ENCODE results near the gene CMTM2. TPM values are rescaled to one million over a fixed set of nuclear protein-coding genes. Genes with fewer than 3 reads are reported as not detected.

CMTM2 gene
- total RNA-seq, 2 experiments from 2014 or later, result not detected

DNA sequence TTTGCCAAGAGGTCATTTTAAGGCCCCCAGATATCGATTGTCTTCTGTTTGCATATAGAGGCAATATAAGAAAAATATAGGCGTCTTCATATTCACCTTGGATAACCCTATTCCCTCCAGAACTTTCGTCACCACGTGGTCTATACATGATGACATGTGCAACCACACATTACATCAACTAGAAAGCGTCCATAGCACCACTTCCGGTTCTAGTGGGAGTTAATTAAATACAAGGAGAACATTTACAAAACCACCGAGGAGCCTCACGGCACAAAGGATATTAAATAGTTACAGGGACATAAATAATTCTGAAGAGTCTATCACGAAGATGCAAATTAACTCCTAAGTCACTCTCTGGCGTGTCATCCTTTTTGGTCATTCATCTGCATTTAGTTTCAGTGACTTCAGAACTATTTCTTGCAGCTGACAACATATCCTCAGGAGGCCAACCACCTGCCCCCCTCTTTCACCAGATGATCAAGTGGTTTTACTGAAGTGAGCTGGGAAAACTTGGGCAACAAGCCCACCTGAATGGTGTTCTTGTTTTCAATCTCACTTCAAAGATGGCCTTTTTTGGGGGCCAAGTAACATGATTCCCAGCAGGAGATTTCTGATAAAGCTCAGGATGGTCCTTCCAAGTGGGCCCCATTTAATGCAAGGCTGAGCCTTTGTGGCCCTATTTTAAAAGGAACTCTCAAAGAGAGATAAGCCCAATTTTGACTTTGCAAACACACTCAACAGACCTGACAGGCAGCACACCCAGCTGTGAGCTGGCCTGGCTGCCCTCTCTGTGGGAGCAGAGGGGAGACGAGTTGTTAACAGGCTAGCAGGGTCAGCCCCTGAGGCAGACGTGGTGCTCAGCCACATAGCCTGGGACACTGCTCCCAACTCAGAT lies 40.5 kb downstream of the CMTM2 start:
- no peaks in the 10 kb centered on the region for H3K27me3 ChIP-seq (ENCODE audit: control insufficient read depth in 1 of 2, insufficient read depth in 2 of 2, low read length in 2 of 2)
- peaks cover 3% of the 10 kb centered on the region for H3K36me3 Mint-ChIP-seq (ENCODE audit: low read depth)
- H3K27ac Mint-ChIP-seq, result no peak overlapping the region
- no peaks in the 10 kb centered on the region for H3K9me3 ChIP-seq (ENCODE audit: control insufficient read depth in 1 of 2, insufficient read depth in 1 of 2, low read length in 2 of 2)
- POLR2A ChIA-PET, result no interaction called here
- H3K27ac ChIP-seq (ENCODE audit: low read depth in 1 of 2, low read length in 2 of 2), result no peak overlapping the region
- H3K4me3 Mint-ChIP-seq, result no peak overlapping the region
- CTCF ChIA-PET, result interaction anchor here (1.4 kb wide), 1 partner anchor 12 kb away, joined by 6 read pairs; no protein-coding TSS in a partner anchor
- TF ChIP-seq, protein P1, sequence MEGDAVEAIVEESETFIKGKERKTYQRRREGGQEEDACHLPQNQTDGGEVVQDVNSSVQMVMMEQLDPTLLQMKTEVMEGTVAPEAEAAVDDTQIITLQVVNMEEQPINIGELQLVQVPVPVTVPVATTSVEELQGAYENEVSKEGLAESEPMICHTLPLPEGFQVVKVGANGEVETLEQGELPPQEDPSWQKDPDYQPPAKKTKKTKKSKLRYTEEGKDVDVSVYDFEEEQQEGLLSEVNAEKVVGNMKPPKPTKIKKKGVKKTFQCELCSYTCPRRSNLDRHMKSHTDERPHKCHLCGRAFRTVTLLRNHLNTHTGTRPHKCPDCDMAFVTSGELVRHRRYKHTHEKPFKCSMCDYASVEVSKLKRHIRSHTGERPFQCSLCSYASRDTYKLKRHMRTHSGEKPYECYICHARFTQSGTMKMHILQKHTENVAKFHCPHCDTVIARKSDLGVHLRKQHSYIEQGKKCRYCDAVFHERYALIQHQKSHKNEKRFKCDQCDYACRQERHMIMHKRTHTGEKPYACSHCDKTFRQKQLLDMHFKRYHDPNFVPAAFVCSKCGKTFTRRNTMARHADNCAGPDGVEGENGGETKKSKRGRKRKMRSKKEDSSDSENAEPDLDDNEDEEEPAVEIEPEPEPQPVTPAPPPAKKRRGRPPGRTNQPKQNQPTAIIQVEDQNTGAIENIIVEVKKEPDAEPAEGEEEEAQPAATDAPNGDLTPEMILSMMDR (IDR thresholded peaks at IDR 0.05), result no peak
- H3K27me3 Mint-ChIP-seq, result no peaks in the 10 kb centered on the region
- H3K4me1 Mint-ChIP-seq (ENCODE audit: low read depth), result no peaks in the 10 kb centered on the region
- no peaks in the 10 kb centered on the region for H3K9me3 Mint-ChIP-seq
- H3K4me3 ChIP-seq (ENCODE audit: low read length), result no peak overlapping the region
- H3K36me3 ChIP-seq (ENCODE audit: insufficient read depth, low read length), result no peaks in the 10 kb centered on the region
- ATAC-seq (ENCODE audit: poor library complexity) (no peak), DNase-seq (no peak)
- H3K4me1 ChIP-seq (ENCODE audit: insufficient read depth, low read length), result no peaks in the 10 kb centered on the region
- intact Hi-C loops (cut with DNase I, micrococcal nuclease), result no loop called here

DNA sequence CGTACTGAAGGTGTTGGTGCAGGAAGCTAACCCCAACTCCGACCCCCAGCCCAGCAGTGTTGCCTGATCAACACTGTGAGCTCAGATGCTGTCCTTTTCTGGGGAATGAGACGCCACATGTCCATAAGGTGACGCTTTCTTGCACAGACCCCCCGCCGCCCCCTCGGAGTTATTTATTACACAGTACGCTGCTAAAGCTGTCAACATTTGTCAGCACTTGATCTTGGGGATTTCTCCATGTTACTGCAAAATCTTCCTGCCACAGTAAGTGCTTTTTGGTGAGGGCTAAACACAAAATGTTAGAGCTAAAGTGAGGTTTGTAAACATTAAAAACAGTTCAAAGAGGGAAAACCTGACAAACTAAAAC lies 41.1 kb downstream of the CMTM2 start:
- ATAC-seq (ENCODE audit: poor library complexity) (no peak), DNase-seq (no peak)
- peaks cover 3% of the 10 kb centered on the region for H3K36me3 Mint-ChIP-seq (ENCODE audit: low read depth)
- Histone ChIP-seq H3K4me3 (ENCODE audit: low read length) (no peak overlapping the region), H3K36me3 (ENCODE audit: insufficient read depth, low read length) (no peaks in the 10 kb centered on the region), H3K27ac (ENCODE audit: low read depth in 1 of 2, low read length in 2 of 2) (no peak overlapping the region), H3K27me3 (ENCODE audit: control insufficient read depth in 1 of 2, insufficient read depth in 2 of 2, low read length in 2 of 2) (no peaks in the 10 kb centered on the region), H3K9me3 (ENCODE audit: control insufficient read depth in 1 of 2, insufficient read depth in 1 of 2, low read length in 2 of 2) (no peaks in the 10 kb centered on the region), H3K4me1 (ENCODE audit: insufficient read depth, low read length) (no peaks in the 10 kb centered on the region)
- CTCF ChIA-PET, result interaction anchor here (1.4 kb wide), 1 partner anchor 12 kb away, joined by 6 read pairs; no protein-coding TSS in a partner anchor
- H3K4me3 Mint-ChIP-seq, result no peak overlapping the region
- TF ChIP-seq, protein P1 (IDR thresholded peaks at IDR 0.05), result no peak
- H3K4me1 Mint-ChIP-seq (ENCODE audit: low read depth), result no peaks in the 10 kb centered on the region
- no peak overlapping the region for H3K27ac Mint-ChIP-seq
- intact Hi-C loops (cut with DNase I, micrococcal nuclease), result no loop called here
- POLR2A ChIA-PET, result no interaction called here
- no peaks in the 10 kb centered on the region for H3K9me3 Mint-ChIP-seq
- H3K27me3 Mint-ChIP-seq, result no peaks in the 10 kb centered on the region

DNA sequence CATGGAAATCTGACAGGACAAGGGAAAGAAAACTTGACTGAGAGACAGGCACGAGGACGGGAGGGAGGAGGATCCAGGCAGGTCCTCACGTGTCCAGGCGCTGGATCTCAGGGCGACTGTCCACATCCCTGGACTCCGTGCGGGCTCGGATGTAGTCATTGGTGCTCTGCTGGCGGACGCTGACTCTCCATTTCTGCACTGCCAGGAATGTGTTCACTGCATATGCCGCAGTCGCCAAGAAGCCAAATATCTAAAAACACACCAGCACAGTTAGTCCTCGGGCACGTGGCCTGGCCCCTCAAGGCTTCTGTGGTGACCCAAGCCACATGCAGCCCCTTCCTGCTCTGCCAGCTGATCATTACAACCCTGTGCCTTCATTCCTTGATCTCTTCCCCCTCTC lies 42.7 kb downstream of the CMTM2 start:
- H3K4me3 Mint-ChIP-seq, result no peak overlapping the region
- H3K4me1 Mint-ChIP-seq (ENCODE audit: low read depth), result no peaks in the 10 kb centered on the region
- ATAC-seq (ENCODE audit: poor library complexity) (no peak), DNase-seq (no peak)
- intact Hi-C loops (cut with DNase I, micrococcal nuclease), result no loop called here
- Histone ChIP-seq H3K27ac (ENCODE audit: low read depth in 1 of 2, low read length in 2 of 2) (no peak overlapping the region), H3K27me3 (ENCODE audit: control insufficient read depth in 1 of 2, insufficient read depth in 2 of 2, low read length in 2 of 2) (no peaks in the 10 kb centered on the region), H3K36me3 (ENCODE audit: insufficient read depth, low read length) (no peaks in the 10 kb centered on the region), H3K9me3 (ENCODE audit: control insufficient read depth in 1 of 2, insufficient read depth in 1 of 2, low read length in 2 of 2) (no peaks in the 10 kb centered on the region), H3K4me3 (ENCODE audit: low read length) (no peak overlapping the region), H3K4me1 (ENCODE audit: insufficient read depth, low read length) (no peaks in the 10 kb centered on the region)
- H3K36me3 Mint-ChIP-seq (ENCODE audit: low read depth), result no peaks in the 10 kb centered on the region
- ChIA-PET POLR2A (no interaction called here), CTCF (no interaction called here)
- no peaks in the 10 kb centered on the region for H3K27me3 Mint-ChIP-seq
- no peak overlapping the region for H3K27ac Mint-ChIP-seq
- H3K9me3 Mint-ChIP-seq, result no peaks in the 10 kb centered on the region
- TF ChIP-seq, protein P1 (IDR thresholded peaks at IDR 0.05), result no peak

Data from CD4-positive, alpha-beta T cell (primary cell).